GM12892 (cell line): ENCODE measurements around the gene SLC4A9.

ENCODE experiments used
- POLR2A ChIP-seq: IDR thresholded peaks from 2 replicates; pipeline ENCODE4 v1.6.1; 2011; ENCODE audit warnings: low read depth, low read length, control low read depth
- POLR2AphosphoS5 ChIP-seq: IDR thresholded peaks from 2 replicates; pipeline ENCODE4 v1.6.1; 2011; ENCODE audit warnings: low read depth, low read length, control low read depth

DNA sequence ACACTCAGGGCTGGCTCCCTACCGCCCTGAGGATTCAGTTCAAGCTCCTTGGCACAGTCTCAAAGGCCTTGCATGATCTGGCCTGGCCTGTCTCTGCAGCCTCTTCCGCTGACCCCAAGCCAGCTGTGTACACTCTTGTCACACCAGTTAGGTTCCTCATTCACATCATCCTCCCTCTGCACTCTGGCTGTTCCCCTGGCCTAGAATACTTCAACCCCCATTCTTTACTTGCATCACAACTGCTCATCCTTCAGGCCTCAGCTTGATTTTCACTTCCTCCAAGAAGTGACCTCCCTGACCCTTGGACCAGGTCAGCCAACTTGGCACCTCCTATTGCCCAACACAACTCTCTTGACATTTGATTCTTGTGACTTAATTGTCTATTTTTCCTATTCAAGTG, 38.2 kb upstream of the SLC4A9 start:
- no peak for TF ChIP-seq POLR2AphosphoS5
- no peak for TF ChIP-seq POLR2A
